Ureter (tissue), 1 donor: ENCODE measurements around the gene SRXN1. TPM values are rescaled to one million over a fixed set of nuclear protein-coding genes. Genes with fewer than 3 reads are reported as not detected.

Experiments
- DNase-seq: peaks from one replicate; pipeline ENCODE4 v3.0.0-alpha.2; 2020; ENCODE audit warnings: low spot score
- total RNA-seq: library from RNA; stranded (reverse); gene quantifications from one replicate; pipeline ENCODE4 v1.2.4, GENCODE V29; 2023
- donor health status: DM: yes; HTN: yes; CAD: no.

Gene SRXN1
- total RNA-seq, 1 donor from 2014 or later = 16.4 TPM

DNA sequence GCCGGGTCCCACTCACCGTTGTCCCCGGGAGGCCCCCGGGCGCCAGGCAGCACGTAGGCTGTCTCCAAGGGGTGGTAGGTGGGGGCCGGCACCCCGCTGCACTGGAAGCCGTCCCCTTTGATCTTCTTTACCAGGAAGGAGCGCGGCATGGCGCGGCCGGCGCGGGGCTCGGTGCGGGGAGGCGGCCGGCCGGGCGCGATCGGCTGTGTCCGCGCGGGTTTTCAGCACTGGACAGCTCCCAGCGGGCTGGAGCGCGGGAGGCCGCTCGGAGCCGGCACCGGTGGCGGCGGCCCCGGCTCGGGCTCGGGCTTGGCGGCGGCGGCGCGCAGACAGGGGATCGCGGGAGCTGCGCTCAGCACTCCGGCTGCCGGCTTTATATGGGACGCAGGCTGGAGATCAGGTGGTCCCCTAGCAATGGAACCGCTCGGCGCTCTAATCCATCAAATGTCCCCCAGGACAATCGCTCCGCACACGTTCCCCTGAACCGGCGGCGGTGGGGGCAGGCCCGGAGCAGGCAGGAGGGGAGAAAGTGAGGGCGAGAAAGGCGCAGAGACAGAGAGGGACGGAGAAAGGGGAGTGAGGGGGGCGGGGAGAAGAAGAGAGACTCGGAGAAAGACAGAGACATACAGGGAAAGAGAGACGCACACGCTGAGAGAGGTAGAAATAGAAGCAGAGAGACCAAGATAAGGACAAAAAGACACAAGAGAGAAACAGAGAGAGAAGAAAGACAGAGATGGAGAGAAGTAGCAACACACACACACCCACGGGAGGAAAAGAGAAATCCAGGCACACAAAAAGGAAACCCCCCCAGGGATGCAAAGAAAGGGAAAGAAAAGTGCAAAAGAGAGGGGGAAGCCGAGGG is 22.7 kb upstream of the SRXN1 start, which contains the start of gene SCRT2:
Gene SCRT2 (minus strand): TSS at position 350 of the 862 bp plus-strand sequence. CDS start 201 bp downstream, at position 149.
- peak; percentile 80 for DNase-seq

DNA sequence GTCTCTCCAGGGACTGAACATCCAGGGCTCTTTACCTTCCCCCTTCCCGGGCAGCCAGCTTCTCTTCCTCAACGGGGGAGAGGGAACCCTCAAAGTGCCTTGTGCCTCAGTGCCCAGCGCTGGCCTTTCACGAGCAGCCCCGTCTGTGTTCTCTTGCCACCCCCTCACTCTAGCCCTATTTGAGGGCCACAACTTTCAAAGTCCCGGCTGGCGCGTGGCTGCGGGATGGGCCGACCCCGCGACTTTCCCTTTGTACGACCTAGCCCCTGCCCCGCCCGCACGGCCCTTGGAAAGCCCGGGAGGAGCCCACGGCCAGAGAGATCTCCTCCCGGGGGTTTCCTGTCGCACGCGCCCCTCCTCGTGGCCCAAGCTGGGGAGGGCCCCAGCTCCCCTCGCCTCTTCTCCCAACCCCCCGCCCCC is 22.0 kb upstream of the SRXN1 start:
- no peak for DNase-seq

DNA sequence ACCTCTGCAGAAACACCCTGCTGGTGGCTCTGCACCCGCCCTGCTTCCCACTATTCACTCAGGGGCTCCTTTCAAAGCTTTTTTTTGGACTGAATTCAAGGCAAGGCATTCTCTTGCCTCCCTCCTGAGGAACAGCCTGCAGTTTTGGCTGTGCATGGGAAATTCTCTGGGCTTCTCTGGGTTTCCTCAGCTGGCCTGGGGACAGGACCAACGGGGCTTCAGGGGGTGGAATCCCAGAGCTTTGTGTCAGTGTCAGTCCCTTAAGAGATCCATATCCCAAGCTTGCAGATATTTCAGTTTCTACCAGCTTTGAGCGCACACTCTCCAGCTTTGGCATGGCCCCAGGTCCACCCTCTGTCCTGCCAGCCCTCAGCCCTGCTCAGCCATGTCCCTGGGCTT is 20.6 kb upstream of the SRXN1 start:
- DNase-seq = no peak

DNA sequence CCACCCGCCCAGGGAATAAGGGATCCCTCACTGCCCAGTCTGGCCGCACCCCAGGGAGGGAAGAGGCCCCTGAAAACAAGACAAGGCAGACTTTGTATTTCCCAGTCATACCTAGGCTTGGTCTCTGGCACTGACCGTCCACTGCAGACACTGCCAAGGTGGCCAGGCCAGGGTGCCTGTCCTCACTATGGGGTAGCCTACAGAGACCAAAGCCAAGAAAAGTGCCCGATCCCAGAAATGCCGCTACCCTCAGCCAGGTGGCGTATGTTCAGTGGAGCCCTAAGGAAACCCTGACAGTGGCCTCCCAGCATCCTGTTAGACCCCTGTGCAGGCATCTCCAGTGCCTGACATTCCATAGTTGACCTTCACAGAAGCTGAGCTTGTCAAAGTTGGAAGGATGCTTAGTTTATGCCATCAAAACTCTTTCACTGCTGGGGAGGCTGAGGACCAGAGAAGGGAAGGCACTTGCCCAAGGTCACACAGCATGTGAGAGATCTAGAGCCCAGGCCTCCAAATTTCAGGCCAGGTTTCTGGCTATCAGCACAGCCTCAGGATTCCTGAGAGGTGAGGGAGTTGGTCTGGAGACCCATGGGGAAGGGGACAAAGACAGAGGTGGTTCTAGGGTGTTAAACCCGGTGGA is 20.1 kb upstream of the SRXN1 start:
- no peak for DNase-seq

DNA sequence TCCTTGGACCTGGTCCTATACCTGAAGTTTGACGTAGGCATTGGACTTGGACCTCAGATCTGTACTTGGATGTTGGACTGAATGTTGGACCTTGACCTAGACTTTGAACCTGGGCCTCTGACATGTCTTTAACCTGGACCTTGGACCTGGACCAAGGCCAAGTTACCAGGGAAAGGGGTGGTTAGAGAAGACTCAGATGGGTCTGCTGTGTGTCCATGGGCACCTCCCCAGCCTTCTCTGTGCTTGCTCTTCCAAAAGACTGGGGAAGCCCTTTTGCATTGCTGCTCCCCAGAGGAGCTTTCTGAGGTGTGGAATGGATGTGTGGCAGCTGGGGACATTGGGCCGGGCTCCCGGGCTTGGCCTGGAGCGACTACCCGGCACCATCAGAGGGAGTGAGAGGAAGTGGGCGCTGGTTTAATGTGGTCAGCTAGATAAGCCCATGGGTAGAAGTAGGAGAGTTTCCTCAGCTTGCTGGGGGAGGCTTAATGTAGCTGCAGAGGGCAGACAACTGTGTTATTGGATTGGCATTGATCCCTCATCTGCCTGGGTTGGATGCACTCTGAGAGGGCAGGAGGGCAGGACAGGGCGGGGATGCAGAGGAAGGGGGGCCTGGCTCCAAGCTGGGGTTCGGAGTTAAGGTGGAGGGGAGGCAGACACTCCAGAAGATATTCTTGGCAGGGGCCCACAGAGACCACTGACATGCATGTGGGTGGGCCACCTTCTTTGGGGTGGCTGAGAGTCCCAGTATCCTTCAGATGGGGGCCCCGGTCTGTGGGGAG is 18.4 kb upstream of the SRXN1 start:
- no peak for DNase-seq

DNA sequence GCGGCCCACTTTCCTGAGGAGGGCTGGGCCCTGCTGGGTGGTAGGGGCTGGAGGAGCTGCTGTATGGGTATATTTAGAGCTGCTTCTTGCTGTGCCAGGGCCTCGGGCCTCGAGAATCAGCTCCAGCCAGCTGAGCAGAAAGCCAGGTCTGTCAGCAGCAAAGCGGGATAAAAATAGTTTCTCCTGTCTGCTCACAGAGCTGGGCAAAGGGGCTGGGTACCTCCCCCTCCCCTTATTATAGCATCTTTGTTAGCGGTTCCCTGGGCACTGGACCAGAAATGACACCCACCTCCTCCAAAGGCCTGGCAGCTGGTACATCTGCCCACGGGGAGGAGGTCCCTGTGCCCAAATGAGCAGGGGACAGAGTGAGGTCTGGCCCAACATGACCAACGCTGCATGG is 16.6 kb upstream of the SRXN1 start:
- DNase-seq = no peak

DNA sequence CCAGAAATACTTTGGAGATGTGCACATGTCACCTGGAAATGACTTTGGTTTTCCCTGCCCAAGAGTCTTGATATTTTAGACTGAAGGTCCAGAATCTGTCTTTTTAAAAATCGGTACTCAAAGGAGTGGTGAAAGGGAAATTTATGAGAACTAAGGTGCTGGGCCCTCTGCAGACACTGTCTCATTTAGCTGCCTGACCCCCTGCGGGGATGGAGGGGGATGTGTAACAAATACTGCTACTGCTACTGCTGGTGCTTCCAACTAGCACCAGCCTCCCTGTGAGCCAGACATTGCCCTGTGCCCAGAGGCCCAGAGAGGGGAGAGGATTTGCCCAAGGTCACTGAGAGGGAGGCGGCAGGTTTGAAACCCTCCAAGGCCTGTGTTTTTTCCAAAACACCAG is 15.6 kb upstream of the SRXN1 start:
- DNase-seq = no peak

DNA sequence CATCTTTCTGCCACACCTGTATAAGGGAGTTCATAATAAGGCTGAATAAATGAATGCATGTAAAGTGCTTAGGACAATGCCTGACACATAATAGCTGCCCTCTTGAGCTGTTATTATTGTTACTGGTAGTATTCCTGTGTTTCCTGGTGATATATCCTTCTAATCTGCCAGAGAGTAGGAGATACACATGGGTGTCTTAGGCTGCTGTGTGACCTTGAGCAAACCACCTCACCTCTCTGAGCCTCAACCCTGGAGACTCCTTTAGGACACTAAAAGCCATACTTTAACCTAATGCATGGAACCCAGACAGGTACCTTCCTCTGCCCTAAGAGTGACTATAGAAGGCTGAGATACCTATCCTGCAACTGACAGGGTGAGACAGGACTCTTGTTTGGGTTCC is 15.1 kb upstream of the SRXN1 start:
- no peak for DNase-seq

DNA sequence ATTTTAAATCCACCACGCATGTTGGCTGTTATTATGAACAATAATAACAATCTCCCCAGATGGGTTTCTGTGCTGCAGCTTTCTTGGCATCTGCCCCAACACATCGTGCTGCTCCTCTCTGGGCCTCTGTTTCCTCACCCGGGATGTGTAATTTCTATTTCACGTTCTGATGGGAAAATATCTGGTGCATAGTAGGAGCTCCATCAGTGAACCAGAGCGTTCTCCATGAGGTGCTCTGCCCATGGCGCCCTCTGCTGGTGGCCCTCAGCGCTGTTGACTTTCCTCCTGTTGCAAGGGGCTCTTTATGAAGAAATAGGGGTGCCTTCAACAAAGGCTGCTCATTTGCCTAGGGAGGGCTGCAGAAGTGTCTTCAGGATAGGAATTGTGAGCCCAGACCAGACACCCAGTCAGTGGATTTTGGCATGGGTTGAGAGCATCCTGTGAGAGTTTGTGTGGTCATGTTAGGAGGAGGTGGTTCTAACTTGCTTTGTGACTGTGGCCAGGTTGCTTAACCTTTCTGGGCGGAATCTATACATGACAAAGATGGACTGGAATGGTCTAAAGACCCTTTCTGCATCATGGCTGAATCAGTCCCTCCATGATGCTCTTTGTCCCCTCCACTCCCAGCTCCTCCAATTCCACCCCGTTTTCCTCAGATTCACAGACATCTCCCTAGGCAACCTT is 14.5 kb upstream of the SRXN1 start:
- DNase-seq = no peak

DNA sequence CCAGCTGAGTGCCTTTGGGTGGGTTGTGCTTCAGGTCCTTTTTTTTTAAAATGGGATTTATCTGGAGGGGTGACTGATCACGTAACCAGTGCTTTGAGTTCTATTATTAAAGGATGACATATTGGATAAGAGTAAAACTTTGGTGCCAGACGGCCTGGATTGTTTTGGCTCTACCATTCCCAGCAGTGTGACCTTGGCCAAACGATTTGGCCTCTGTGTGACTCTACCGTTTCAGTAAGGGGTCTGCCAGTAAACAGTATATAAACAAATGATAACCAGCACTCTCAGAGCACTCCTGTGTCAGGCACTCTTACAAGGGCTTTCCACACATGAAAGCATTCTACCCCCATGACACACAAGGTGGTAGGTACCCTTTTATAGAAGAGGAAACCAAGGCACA is 13.9 kb upstream of the SRXN1 start:
- no peak for DNase-seq

DNA sequence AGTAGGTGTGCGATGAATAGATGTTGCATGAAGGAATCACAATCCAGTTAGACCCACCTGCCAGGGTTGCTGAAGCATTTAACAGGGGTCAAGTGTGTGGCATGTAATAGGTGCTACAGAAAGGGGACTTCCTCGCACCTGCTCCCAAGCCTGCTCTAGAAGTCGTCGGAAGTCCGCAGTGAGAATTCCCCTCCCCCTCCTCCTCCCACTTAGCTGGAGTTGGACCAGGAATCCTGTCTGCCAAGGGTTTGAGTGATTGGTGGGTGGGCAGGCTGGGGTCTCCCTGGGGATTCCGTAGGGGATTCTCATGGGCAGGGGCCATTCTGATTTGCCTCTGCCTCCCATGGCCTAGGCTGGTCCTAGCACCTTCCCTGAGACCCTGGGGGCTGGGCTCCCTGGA is 12.3 kb upstream of the SRXN1 start:
- DNase-seq = no peak

DNA sequence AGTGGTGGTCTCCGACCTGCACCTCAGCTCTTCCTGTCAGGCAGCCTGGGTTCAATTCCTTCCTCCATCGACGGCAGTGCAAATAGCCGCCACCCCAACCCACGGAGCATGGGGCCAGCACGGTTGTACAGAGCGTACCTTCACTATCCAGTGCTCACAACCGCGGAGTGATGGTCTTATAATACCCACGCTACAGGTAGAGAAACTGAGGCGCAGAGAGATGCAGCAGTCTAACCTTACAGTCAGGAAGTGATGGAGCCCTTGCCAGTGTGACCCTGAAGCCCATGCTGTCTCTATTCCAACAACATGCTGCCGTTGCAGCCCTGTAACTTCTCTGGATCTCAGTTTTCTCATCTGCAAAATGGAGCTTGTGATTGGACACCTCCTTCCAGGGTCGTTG is 11.6 kb upstream of the SRXN1 start:
- DNase-seq = no peak

DNA sequence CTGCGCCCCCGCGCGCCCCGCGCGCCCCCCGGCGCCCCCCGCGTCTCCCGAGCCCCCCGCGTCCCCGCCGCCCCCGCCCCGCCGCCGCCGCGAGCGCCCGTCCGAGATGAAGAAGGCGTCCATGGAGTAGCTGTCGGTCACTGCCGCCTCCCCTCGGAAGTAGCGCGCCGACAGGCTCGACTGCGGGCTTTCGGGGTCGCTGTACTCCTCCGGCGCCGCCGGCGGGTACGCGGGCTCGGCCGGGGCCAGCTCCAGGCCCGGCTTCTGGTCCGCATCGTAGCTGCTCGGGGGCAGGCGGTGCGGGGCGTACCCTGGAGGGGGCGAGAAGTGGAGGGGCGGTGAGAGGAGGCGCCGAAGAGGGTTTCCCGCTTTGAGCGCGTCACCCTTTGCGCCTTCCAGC is 11.2 kb upstream of the SRXN1 start:
- DNase-seq = no peak

DNA sequence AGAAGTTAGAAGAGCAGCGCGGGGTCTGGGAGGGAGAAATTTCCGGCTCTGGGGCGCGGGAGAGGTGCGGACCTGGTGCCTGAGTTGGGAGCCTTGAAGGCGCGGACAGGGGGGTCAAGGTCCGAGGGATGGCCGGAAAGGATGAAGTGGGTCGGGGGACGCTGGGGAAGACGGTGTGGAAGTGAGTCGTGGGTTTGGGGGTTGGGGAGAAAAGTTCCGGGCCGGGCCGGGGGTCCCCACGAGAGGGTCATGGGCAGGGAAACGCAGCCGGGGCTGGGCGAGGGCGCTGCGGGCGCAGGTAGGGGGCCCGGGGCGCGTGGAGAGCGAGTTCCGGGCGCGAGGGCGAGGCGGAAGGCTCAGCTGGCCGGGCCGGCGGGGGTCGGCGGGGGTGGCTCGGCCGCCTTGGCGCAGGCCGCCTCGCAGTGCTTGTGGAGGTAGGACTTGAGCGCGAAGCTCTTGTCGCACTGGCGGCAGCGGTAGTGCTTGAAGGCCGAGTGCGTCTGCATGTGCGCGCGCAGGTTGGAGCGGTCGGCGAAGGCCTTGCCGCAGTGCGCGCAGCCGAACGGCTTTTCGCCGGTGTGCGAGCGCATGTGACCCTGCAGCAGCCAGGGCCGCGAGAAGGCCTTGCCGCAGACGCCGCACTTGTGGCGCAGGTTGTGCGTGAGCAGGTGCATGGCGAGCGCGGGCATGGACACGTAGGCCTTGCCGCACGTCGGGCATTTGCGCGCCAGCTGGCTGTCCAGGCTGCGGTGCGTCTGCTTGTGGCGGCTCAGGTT is 10.5 kb upstream of the SRXN1 start:
- DNase-seq = no peak

DNA sequence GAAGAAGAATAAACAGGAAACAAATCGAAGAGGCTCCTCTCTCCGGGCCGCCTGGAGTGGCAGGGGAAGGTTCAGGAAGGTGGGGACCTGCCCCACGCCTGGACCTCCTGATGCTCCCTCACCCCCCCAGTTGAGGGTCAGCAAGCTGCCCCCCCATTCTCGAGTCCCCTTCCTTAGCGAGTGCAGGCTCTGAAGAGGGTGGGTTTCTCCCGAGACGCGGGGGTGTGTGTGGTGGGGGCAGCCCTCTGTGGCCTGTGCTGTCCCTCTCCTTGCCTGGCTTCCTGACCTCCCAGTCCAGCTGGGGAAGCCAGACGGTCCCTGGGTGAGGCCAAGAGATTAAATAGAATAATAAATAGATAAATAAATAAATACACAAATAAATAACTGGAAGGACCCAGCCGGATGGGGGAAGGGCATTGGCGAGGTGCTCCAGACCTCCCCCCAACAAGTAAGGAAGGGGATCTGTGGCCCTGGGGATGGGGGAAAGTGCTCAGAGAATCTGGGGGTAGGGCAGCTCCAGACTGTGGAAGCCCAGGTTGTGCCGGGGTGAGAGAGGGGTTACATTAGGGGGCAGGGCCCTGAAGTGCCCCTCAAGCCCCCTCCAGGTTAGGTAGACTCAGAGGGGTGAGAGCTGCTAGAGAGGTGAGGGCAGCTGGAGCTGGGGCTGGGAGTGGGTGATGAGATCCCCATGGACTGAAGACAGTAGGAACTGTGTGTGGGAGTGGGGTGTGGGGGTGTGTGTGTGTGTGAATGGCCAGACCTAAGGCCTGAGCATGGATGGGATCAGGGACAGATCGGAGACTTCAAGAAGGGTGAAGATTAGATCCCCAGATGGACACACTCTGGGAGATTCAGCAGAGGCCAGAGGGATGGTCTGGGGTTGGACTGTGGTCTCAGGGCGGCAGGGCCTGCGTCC is 9.5 kb upstream of the SRXN1 start:
- DNase-seq = no peak

DNA sequence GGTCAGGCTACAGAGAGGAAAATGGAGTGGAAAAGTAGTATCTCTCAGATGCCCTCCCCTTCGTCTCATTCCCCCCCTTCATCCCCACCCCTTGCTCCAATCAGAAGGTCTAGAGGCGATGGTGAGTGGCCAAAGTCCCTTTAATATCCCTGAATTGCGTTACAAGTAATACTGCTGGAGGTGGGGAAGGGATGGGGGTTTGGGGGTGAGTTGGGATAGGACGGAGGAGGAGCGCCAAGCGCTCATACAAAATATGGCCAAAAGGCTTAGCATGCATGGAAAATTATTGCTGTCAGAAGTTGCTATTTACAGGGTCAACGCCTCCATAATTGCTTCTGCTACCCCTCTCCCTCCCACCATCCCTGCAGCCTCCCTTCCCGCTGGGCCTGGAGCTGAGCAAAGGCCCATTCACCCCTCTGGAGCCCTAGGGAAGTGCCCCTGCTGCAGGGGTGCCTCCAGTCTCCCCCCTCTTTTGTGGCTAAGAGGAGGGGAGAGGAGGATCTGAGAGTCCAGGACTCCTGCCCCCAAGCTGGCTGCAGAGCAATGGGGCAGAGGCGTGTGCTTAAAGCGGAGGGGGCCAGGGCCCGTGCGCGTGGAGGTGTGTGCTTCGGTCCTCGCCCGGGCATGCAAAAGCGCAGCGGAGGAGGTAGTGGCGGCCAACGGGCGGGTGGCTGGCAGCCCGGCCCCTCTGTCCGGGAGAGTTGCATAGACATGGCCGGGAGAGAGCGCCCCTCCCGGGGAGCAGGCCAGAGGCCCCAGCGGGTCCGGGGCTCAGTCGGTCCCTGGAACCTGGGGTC is 8.7 kb upstream of the SRXN1 start:
- DNase-seq = no peak

DNA sequence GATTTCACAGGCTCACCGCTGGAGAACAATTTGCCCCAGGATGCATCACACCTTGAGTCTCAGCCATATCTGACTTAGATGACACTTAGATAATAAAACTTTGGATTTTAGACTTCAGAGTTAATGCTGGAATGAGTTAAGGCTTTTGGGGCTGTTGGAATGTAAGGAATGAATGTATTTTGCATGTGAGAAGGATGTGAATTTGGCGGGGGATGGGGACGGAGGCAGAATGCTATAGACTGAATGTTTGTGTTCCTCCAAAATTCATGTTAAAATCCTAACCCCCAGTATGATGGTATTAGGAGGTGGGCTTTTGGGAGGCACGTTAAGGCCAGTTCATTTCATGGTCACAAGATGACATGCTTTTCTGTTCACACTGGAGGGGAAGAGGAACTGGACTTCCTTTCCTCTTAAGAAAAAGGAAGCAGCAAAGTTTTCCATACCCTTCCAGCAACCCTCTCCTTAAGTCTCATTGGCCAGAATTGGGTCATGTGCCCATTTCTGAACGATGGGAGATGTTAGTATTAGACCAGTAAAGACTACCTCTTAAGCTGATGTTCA is 5.8 kb upstream of the SRXN1 start:
- DNase-seq = no peak

DNA sequence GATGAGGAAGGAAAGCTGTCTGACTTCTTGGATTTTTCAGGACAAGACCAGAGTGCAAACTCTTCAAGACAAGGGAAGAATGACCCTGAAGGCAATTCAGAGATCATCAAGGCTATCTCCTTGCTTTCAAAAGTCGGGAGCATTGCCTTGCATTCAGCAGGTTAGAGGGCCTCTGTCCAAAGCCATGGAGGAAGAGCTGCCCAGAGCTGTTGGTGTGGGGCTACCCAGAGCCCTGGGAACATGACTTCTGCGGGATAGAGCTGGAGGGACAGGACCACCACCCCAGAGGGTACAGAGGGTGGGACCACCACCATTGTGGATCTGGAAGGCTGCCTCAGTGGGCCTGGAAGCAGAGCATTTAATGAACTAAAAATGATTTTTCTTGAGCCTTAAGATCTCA is 5.2 kb upstream of the SRXN1 start:
- DNase-seq = no peak
